HG02763 (cell line): ENCODE measurements around the gene EIF3I.

Experiments
- ATAC-seq: cut with Tn5 transposase; IDR thresholded peaks from one replicate; pipeline ENCODE4 v1.9.1; 2021; ENCODE audit warnings: mild to moderate bottlenecking, moderate library complexity; ENCODE audit not compliant: unreplicated experiment

EIF3I gene

GRCh38 chr1:32221980-32222755, at the start of gene EIF3I, which contains the start of gene TMEM234:
Gene EIF3I, plus strand, starts transcription at chr1:32222407. Its CDS starts 35 bp downstream, at chr1:32222442.
Gene TMEM234, minus strand, starts transcription at chr1:32222353. Its CDS starts 31 bp downstream, at chr1:32222322.
- ATAC-seq = peak; percentile 82

- no peak for ATAC-seq
These were observed 49.5 kb upstream of the EIF3I start for GRCh38 chr1:32172621-32173245.

- ATAC-seq = no peak
These were observed 43.6 kb upstream of the EIF3I start for GRCh38 chr1:32178380-32179192.

- ATAC-seq = no peak
These were observed 43.1 kb upstream of the EIF3I start for GRCh38 chr1:32179193-32179442.

- peak; percentile 75 for ATAC-seq
These were observed 42.6 kb upstream of the EIF3I start, which contains the start of gene TXLNA for GRCh38 chr1:32179443-32180185. Gene TXLNA, plus strand, starts transcription at chr1:32179675. Its CDS starts 671 bp downstream, at chr1:32180346.

- ATAC-seq = no peak
These were observed 41.8 kb upstream of the EIF3I start for GRCh38 chr1:32180186-32181060.

- no peak for ATAC-seq
These were observed 41.1 kb upstream of the EIF3I start for GRCh38 chr1:32181065-32181464.

GRCh38 chr1:32181563-32181962, 40.6 kb upstream of the EIF3I start:
- ATAC-seq = no peak

GRCh38 chr1:32182060-32182459, 40.1 kb upstream of the EIF3I start:
- no peak for ATAC-seq

- ATAC-seq = no peak
These were observed 37.6 kb upstream of the EIF3I start for GRCh38 chr1:32184650-32185049.

- no peak for ATAC-seq
These were observed 36.1 kb upstream of the EIF3I start for GRCh38 chr1:32186077-32186476.

- no peak for ATAC-seq
These were observed 35.7 kb upstream of the EIF3I start for GRCh38 chr1:32186491-32186890.

GRCh38 chr1:32187850-32188249, 34.4 kb upstream of the EIF3I start:
- ATAC-seq = no peak

GRCh38 chr1:32192220-32192948, 29.8 kb upstream of the EIF3I start:
- ATAC-seq = no peak

- ATAC-seq = no peak
These were observed 27.2 kb upstream of the EIF3I start for GRCh38 chr1:32194984-32195383.

- no peak for ATAC-seq
These were observed 26.7 kb upstream of the EIF3I start for GRCh38 chr1:32195531-32195930.

- no peak for ATAC-seq
These were observed 26.0 kb upstream of the EIF3I start for GRCh38 chr1:32195972-32196823.

GRCh38 chr1:32197074-32197473, 25.1 kb upstream of the EIF3I start:
- no peak for ATAC-seq
